GM12872 (cell line): ENCODE results near the gene F5.

Experiments
- CTCF ChIP-seq: IDR thresholded peaks from 3 replicates; pipeline ENCODE4 v1.5.1; 2011; ENCODE audit warnings: low read depth, mild to moderate bottlenecking, low read length, moderate library complexity; ENCODE audit not compliant: insufficient read depth

The F5 gene

GRCh38 chr1:169527001-169527400 is 59.3 kb downstream of the F5 start:
- no peak for TF ChIP-seq CTCF

- TF ChIP-seq CTCF: no peak
These were observed 60.0 kb downstream of the F5 start for GRCh38 chr1:169526120-169526832.

- TF ChIP-seq CTCF: no peak
These were observed 60.9 kb downstream of the F5 start for GRCh38 chr1:169525391-169525790.

GRCh38 chr1:169523904-169524303 is 62.4 kb downstream of the F5 start:
- no peak for TF ChIP-seq CTCF

- TF ChIP-seq CTCF: no peak
These were observed 65.1 kb downstream of the F5 start for GRCh38 chr1:169521226-169521625.

- no peak for TF ChIP-seq CTCF
These were observed 68.6 kb downstream of the F5 start for GRCh38 chr1:169517558-169518186.

- no peak for TF ChIP-seq CTCF
These were observed 70.6 kb downstream of the F5 start for GRCh38 chr1:169515641-169516040.
